ENCODE measurements around the gene AHNAK. TPM values are rescaled to one million over a fixed set of nuclear protein-coding genes. Genes with fewer than 3 reads are reported as not detected.
A peak's percentile ranks its signal among the peaks of the same experiment; 100 is the strongest.

AHNAK gene
- total RNA-seq, 1 donor from 2014 or later, result 14.9 TPM

DNA sequence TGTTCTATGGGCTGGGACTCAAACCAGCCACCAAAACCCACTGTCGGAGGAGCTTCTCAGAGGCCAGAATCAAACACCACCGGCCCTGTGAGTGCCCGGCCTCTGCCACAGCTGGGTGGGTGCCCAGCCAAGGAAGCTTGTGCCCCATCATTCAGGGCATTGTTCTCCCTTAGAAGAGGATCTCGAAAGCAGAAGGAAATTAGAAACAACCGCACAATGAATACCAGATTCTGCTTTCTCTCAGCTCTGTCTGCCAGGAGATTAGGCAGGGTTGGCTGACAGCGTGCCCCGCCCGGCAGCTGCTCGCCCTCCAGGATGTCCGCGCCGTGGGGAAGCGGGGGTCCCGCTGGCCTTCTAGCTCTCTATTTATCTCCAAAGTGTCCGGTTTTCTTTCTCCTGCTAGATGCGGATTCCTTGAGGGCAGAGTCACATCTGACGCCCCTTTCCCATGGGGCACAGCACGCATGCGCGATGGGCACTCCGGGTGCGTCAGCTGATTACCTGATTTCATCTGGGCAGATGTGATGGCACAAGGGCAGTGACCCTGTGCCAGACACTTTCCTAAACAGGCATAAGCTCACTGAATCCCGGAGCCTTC lies 102.3 kb downstream of the AHNAK start:
- Histone ChIP-seq H3K79me2 (ENCODE audit: low read depth) (no peaks in the 10 kb centered on the region), H3K9ac (no peak overlapping the region), H3K4me2 (peak overlapping the region; percentile 22), H3K27ac (no peak overlapping the region), H2AFZ (replicated peaks) (peak overlapping the region; percentile 45), H3F3A (ENCODE audit: low read depth) (no peaks in the 10 kb centered on the region), H4K20me1 (ENCODE audit: low read depth) (no peaks in the 10 kb centered on the region), H3K4me3 (no peak overlapping the region), H3K27me3 (no peaks in the 10 kb centered on the region), H3K36me3 (no peaks in the 10 kb centered on the region), H3K9me3 (ENCODE audit: low read depth) (no peaks in the 10 kb centered on the region), H3K4me1 (no peaks in the 10 kb centered on the region)
- Mint-ChIP-seq H3K27me3 (ENCODE audit: insufficient read depth, low read depth) (peaks cover 4% of the 10 kb centered on the region), H3K9me3 (no peaks in the 10 kb centered on the region), H3K4me1 (peaks cover 11% of the 10 kb centered on the region), H3K27ac (no peak overlapping the region), H3K36me3 (no peaks in the 10 kb centered on the region), H3K4me3 (no peak overlapping the region)
- peak; percentile 41 for DNase-seq (ENCODE audit: low spot score)
- no peak for TF ChIP-seq EZH2 (IDR thresholded peaks at IDR 0.05)
- no peak for TF ChIP-seq EZH2phosphoT487 (IDR thresholded peaks at IDR 0.05)
- TF ChIP-seq, protein P1, sequence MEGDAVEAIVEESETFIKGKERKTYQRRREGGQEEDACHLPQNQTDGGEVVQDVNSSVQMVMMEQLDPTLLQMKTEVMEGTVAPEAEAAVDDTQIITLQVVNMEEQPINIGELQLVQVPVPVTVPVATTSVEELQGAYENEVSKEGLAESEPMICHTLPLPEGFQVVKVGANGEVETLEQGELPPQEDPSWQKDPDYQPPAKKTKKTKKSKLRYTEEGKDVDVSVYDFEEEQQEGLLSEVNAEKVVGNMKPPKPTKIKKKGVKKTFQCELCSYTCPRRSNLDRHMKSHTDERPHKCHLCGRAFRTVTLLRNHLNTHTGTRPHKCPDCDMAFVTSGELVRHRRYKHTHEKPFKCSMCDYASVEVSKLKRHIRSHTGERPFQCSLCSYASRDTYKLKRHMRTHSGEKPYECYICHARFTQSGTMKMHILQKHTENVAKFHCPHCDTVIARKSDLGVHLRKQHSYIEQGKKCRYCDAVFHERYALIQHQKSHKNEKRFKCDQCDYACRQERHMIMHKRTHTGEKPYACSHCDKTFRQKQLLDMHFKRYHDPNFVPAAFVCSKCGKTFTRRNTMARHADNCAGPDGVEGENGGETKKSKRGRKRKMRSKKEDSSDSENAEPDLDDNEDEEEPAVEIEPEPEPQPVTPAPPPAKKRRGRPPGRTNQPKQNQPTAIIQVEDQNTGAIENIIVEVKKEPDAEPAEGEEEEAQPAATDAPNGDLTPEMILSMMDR (IDR thresholded peaks at IDR 0.05), result no peak

GRCh38 chr11:62443390-62444235 lies 103.0 kb downstream of the AHNAK start:
- Mint-ChIP-seq H3K4me3 (no peak overlapping the region), H3K36me3 (no peaks in the 10 kb centered on the region), H3K27ac (peak overlapping the region; percentile 22), H3K27me3 (ENCODE audit: insufficient read depth, low read depth) (peaks cover 4% of the 10 kb centered on the region), H3K9me3 (no peaks in the 10 kb centered on the region), H3K4me1 (peaks cover 11% of the 10 kb centered on the region)
- no peak overlapping the region for H3K4me2 ChIP-seq
- no peaks in the 10 kb centered on the region for H3K27me3 ChIP-seq
- H3K79me2 ChIP-seq (ENCODE audit: low read depth), result no peaks in the 10 kb centered on the region
- no peak overlapping the region for H3K27ac ChIP-seq
- no peaks in the 10 kb centered on the region for H4K20me1 ChIP-seq (ENCODE audit: low read depth)
- no peaks in the 10 kb centered on the region for H3K36me3 ChIP-seq
- TF ChIP-seq, protein P1 (IDR thresholded peaks at IDR 0.05), result no peak
- TF ChIP-seq EZH2 (IDR thresholded peaks at IDR 0.05), result no peak
- TF ChIP-seq EZH2phosphoT487 (IDR thresholded peaks at IDR 0.05), result no peak
- H3K9ac ChIP-seq, result no peak overlapping the region
- H3K9me3 ChIP-seq (ENCODE audit: low read depth), result no peaks in the 10 kb centered on the region
- H3K4me3 ChIP-seq, result no peak overlapping the region
- H3K4me1 ChIP-seq, result no peaks in the 10 kb centered on the region
- DNase-seq (ENCODE audit: low spot score), result no peak
- no peaks in the 10 kb centered on the region for H3F3A ChIP-seq (ENCODE audit: low read depth)
- peak overlapping the region; percentile 26 for H2AFZ ChIP-seq (replicated peaks)

- Histone ChIP-seq H3K4me2 (no peak overlapping the region), H2AFZ (replicated peaks) (peak overlapping the region; percentile 66), H3K79me2 (ENCODE audit: low read depth) (no peaks in the 10 kb centered on the region), H3K9me3 (ENCODE audit: low read depth) (no peaks in the 10 kb centered on the region), H3K36me3 (no peaks in the 10 kb centered on the region), H3K4me1 (no peaks in the 10 kb centered on the region), H3K4me3 (no peak overlapping the region), H3K27me3 (no peaks in the 10 kb centered on the region), H4K20me1 (ENCODE audit: low read depth) (no peaks in the 10 kb centered on the region), H3K9ac (no peak overlapping the region), H3K27ac (no peak overlapping the region), H3F3A (ENCODE audit: low read depth) (no peaks in the 10 kb centered on the region)
- TF ChIP-seq EZH2 (IDR thresholded peaks at IDR 0.05) (no peak), EZH2phosphoT487 (IDR thresholded peaks at IDR 0.05) (no peak)
- TF ChIP-seq, protein P1 (IDR thresholded peaks at IDR 0.05), result no peak
- Mint-ChIP-seq H3K36me3 (no peaks in the 10 kb centered on the region), H3K9me3 (no peaks in the 10 kb centered on the region), H3K27ac (no peak overlapping the region), H3K4me1 (peaks cover 17% of the 10 kb centered on the region), H3K27me3 (ENCODE audit: insufficient read depth, low read depth) (peaks cover 4% of the 10 kb centered on the region), H3K4me3 (no peak overlapping the region)
- DNase-seq (ENCODE audit: low spot score), result no peak
Measured at GRCh38 chr11:62439785-62440602, 106.6 kb downstream of the AHNAK start.
